NCI-H524 (cell line): ENCODE measurements around the gene KIF6.
"Not testable (repeated sequence)": the region's sequence is repeated elsewhere in the genome, so short reads cannot be mapped to it uniquely, and the experiment has no call there.

ENCODE experiments used
- DNase-seq, 2 experiments: peaks; one replicate each; lab custom pipeline; 2025; lab: John Stamatoyannopoulos, UW

The KIF6 gene

GRCh38 chr6:39553860-39554802 lies 171.1 kb downstream of the KIF6 start:
- no peak for DNase-seq

GRCh38 chr6:39553029-39553428 lies 172.2 kb downstream of the KIF6 start:
- no peak for DNase-seq

- DNase-seq, result no peak
These were observed 175.0 kb downstream of the KIF6 start for GRCh38 chr6:39550191-39550590.

GRCh38 chr6:39546731-39547130 lies 178.5 kb downstream of the KIF6 start:
- DNase-seq, result no peak

GRCh38 chr6:39543950-39544349 lies 181.3 kb downstream of the KIF6 start:
- DNase-seq, result no peak

GRCh38 chr6:39543095-39543494 lies 182.1 kb downstream of the KIF6 start:
- no peak for DNase-seq

- no peak for DNase-seq
These were observed 184.8 kb downstream of the KIF6 start for GRCh38 chr6:39540454-39540853.

GRCh38 chr6:39530201-39530759 lies 194.9 kb downstream of the KIF6 start:
- no peak for DNase-seq

GRCh38 chr6:39527792-39528564 lies 197.2 kb downstream of the KIF6 start:
- DNase-seq, result no peak

- DNase-seq, result no peak
These were observed 201.2 kb downstream of the KIF6 start for GRCh38 chr6:39524007-39524406.

- DNase-seq, result no peak
These were observed 203.2 kb downstream of the KIF6 start for GRCh38 chr6:39521958-39522357.

- no peak for DNase-seq
These were observed 204.3 kb downstream of the KIF6 start for GRCh38 chr6:39520916-39521315.

- DNase-seq, result no peak
These were observed 204.8 kb downstream of the KIF6 start for GRCh38 chr6:39520411-39520810.

GRCh38 chr6:39518221-39518620 lies 207.0 kb downstream of the KIF6 start:
- DNase-seq, result no peak

- no peak for DNase-seq
These were observed 207.5 kb downstream of the KIF6 start for GRCh38 chr6:39517756-39518155.

- DNase-seq, result no peak
These were observed 208.7 kb downstream of the KIF6 start for GRCh38 chr6:39516471-39516870.

GRCh38 chr6:39515471-39515870 lies 209.7 kb downstream of the KIF6 start:
- DNase-seq, result no peak

- no peak for DNase-seq
These were observed 210.2 kb downstream of the KIF6 start for GRCh38 chr6:39515006-39515405.

- DNase-seq, result not testable (repeated sequence)
These were observed 215.4 kb downstream of the KIF6 start for GRCh38 chr6:39509831-39510230.

GRCh38 chr6:39508515-39508914 lies 216.7 kb downstream of the KIF6 start:
- DNase-seq, result no peak

- DNase-seq, result no peak
These were observed 217.7 kb downstream of the KIF6 start for GRCh38 chr6:39507331-39507998.

GRCh38 chr6:39502362-39502955 lies 222.7 kb downstream of the KIF6 start:
- not testable (repeated sequence) for DNase-seq
